Measurements from ENCODE around the gene CDKN2B. TPM values are rescaled to one million over a fixed set of nuclear protein-coding genes. Genes with fewer than 3 reads are reported as not detected.

Gene CDKN2B
- polyA plus RNA-seq, 2 of the 4 experiments (the other 2 are of a cell fraction), result not detected

- no peak overlapping the region for H3K4me2 ChIP-seq
- ChIA-PET CTCF (no interaction called here), POLR2A (no interaction called here)
- no peak for ATAC-seq
- H3K4me1 ChIP-seq, result no peaks in the 10 kb centered on the region
- no peak for FAIRE-seq
- no peaks in the 10 kb centered on the region for H3K9me3 ChIP-seq
- no peak overlapping the region for H3K27ac ChIP-seq
- no peak overlapping the region for H3K4me3 ChIP-seq
- TF ChIP-seq CHD2 (IDR thresholded peaks at IDR 0.05; ENCODE audit: low read length, partially characterized antibody) (no peak), CBX8 (IDR thresholded peaks at IDR 0.05) (no peak), CEBPB (IDR thresholded peaks at IDR 0.05) (no peak), ZFP36 (IDR thresholded peaks at IDR 0.05; ENCODE audit: borderline replicate concordance, partially characterized antibody) (no peak), FOSL2 (IDR thresholded peaks at IDR 0.05) (no peak), FOSL2 (CRISPR knock-in tag; IDR thresholded peaks at IDR 0.05) (no peak), REST (IDR thresholded peaks at IDR 0.05) (no peak), HOXA7 (CRISPR knock-in tag; IDR thresholded peaks at IDR 0.05) (no peak), POLR2AphosphoS2 (conservative IDR thresholded peaks at IDR 0.05; ENCODE audit: low read length) (no peak), BCL3 (IDR thresholded peaks at IDR 0.05) (no peak), MAX (IDR thresholded peaks at IDR 0.05) (no peak), ESRRA (IDR thresholded peaks at IDR 0.05; ENCODE audit: borderline replicate concordance, low read length) (no peak), TP53 (CRISPR knock-in tag; IDR thresholded peaks at IDR 0.05) (no peak)
- DNase-seq (ENCODE audit: low read depth in 1 of 2, low spot score in 1 of 2), result no peak
These were observed 35.5 kb upstream of the CDKN2B start for GRCh38 chr9:22044583-22044982.

- Histone ChIP-seq H3K4me3 (no peak overlapping the region), H3K27ac (no peak overlapping the region), H3K4me1 (no peaks in the 10 kb centered on the region), H3K9me3 (no peaks in the 10 kb centered on the region), H3K4me2 (no peak overlapping the region)
- no peak for DNase-seq (ENCODE audit: low read depth in 1 of 2, low spot score in 1 of 2)
- ATAC-seq, result no peak
- CTCF ChIA-PET, result no interaction called here
- no peak for FAIRE-seq
- no CpG with 5 or more reads among the region's 3 CpGs for WGBS (ENCODE audit: missing lambda C conversion rate)
- POLR2A ChIA-PET, result no interaction called here
- TF ChIP-seq EHF (CRISPR knock-in tag; IDR thresholded peaks at IDR 0.05) (no peak), E2F6 (IDR thresholded peaks at IDR 0.05; ENCODE audit: borderline replicate concordance, low read depth) (no peak), EHMT2 (IDR thresholded peaks at IDR 0.05; ENCODE audit: low read depth) (no peak), RFX5 (IDR thresholded peaks at IDR 0.05) (no peak), SREBF2 (IDR thresholded peaks at IDR 0.05) (no peak), NPAS2 (CRISPR knock-in tag; IDR thresholded peaks at IDR 0.05; ENCODE audit: borderline replicate concordance) (no peak), REST (IDR thresholded peaks at IDR 0.05) (no peak), MAX (IDR thresholded peaks at IDR 0.05) (no peak), JUNB (IDR thresholded peaks at IDR 0.05) (no peak), ATOH8 (CRISPR knock-in tag; IDR thresholded peaks at IDR 0.05; ENCODE audit: low read depth) (no peak), POLR2AphosphoS2 (conservative IDR thresholded peaks at IDR 0.05; ENCODE audit: low read length) (no peak), MAZ (IDR thresholded peaks at IDR 0.05; ENCODE audit: borderline replicate concordance, low read depth, low read length) (no peak), SMC3 (IDR thresholded peaks at IDR 0.05) (no peak), MYC (IDR thresholded peaks at IDR 0.05; ENCODE audit: borderline replicate concordance, low read length) (no peak), NR3C1 (IDR thresholded peaks at IDR 0.05) (no peak), MAFK (IDR thresholded peaks at IDR 0.05; ENCODE audit: partially characterized antibody) (no peak), ELK1 (IDR thresholded peaks at IDR 0.05; ENCODE audit: low read depth, low read length) (no peak), FOXS1 (CRISPR knock-in tag; IDR thresholded peaks at IDR 0.05) (no peak)
These were observed 34.8 kb upstream of the CDKN2B start for GRCh38 chr9:22043928-22044327.
